Measurements from ENCODE around the gene RHOB.
"Not testable (repeated sequence)": the region's sequence is repeated elsewhere in the genome, so short reads cannot be mapped to it uniquely, and the experiment has no call there.

RHOB gene

DNA sequence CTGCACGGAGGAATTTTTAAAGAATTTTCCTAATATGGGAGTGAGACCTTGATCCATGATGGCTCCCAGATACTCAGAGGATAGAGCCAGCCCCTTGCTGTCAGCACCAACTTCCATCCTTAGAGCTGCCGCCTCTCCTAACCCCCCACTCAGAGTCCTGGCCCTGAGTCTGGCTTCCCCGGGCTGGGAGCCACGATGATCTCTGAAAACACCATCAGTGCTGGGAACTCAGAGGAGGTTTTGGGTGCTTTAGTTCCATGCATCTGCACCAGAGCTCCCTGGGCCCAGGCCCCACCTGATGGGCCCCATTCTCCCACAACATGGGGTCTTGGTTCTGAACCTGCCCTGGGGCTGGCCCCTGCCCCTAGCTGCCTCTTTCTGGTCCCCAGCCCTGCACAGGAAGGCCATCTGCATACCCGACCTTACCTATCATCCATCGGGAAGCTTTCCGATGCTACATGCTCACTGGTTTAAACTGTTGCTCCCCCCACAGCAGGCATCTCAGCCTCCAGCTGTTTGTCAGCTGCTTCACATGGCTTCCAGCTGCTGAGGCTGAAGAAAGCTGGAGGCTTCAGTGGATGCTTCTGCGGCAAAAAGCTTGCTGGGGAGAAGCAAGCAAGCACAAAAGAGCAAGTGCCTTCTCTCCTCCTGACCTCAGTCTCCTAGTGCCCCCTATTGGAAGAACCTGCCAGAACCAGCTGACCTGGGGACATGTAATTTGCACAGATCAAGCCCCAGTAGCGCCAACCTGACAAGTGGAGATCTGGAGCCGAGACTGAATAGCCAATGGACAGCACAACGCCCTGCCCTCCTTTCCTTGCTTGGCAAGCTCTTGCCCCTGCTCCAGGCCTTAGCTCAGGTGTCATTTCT is 24.2 kb upstream of the RHOB start:
- no peak for DNase-seq (ENCODE audit: extremely low read depth in 1 of 2, low read depth in 1 of 2)

DNA sequence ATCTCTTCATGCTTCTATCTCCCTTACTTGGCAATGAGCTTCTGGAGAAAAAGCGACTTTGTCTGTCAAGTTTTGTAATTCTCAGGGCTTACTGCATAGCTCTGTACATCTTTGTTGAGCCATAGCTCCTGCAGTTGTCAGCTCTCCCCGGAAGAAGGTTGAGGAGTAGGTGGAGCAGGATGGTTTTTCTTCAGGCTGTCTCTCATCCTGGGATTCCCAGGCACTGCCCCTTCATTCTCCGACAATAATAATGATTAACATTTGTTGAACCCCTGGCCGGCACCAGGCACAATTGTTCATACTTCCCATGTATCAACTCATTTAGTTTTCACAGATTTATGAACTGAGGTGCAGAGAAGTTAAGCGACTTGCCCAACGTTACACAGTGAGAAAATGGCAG is 23.5 kb upstream of the RHOB start:
- no peak for DNase-seq (ENCODE audit: extremely low read depth in 1 of 2, low read depth in 1 of 2)

DNA sequence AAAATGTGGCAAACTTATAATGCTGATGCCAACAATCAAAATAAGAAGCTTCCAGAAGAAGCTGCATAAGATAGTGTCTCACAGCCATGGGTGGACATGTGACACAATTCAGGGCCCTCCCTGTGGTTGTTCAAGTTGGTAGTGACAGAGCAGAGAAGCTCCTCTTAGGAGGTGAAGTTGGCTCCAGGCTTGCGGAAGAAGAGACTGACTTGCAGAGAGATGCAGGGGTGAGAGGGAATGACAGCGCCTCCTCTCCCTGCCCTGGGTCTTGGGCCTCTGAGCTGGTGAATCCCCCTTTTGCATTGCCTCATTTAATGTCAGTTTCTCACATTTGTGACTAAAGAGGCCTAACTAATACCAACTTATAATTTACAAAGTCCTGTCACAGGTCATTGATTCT is 23.0 kb upstream of the RHOB start:
- DNase-seq (ENCODE audit: extremely low read depth in 1 of 2, low read depth in 1 of 2): no peak

DNA sequence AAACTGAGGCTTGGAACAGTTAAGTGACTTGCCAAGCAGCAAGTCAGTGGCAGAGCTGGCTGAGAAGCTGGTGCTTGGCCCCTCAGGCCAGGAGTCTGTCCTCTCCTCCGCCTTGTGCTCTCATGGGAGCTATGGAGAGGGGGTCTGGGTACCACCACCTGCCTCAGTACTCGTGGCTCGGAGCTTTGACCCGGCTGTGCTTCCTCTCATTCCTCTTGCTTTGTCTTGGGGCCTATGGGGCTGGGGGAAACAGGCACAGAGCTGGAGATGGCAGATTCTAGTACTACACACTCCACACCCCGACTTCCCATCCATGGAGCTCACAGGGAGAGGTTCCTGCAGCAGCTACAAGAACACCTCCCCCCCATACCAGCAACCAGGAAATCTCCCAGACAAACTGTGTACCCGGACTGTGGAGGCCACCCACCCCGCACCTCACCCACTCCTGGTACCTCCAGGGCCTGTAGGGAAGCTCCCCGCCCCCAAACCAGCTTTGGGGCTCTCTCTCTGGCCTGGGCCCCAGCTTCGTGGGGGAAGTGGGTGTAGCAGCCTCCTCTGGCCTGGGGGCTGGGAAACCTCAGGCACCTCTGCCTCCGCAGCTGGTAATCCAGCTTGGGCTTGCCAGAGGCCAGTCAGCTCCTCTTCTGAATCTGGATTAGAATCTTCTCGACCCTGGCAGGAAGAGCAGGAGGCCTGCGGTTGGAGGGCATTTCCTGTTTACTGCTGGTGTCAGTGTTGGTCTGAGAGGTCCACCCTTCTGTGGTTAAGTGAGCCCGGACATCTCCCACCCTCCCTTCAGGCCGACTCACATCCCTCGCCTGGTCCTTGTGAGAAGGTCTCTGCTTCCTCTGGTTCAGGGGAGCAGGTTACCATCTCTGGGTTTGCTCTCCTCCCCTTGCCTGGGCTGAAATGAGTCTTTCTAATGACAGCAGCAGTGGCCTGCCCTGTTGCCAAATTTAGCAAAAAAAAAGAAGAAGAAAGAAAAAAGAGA is 22.3 kb upstream of the RHOB start:
- no peak for DNase-seq (ENCODE audit: extremely low read depth in 1 of 2, low read depth in 1 of 2)

DNA sequence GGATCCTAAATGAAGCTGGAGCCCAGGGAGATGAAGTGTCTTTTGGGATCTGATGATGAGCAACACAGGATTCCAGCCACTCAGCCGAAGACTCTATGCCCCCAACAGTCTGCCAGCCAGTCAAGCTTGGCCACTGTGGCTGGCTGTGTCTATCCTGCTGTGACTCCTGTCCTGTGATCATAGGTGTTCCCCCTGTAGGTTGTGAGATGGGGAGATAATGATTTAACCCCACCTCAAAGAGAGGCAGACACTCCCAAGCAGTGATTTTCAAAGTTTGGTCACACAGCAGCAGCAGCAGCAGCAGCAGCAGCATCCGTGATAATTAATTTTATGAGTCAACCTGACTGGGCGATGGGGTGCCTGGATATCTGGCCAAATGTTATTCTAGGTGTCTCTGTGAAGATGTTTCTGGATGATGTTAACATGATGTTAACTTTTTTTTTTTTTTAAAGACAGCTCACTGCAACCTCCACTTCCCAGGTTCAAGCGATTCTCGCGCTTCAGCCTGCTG is 21.4 kb upstream of the RHOB start:
- no peak for DNase-seq (ENCODE audit: extremely low read depth in 1 of 2, low read depth in 1 of 2)

DNA sequence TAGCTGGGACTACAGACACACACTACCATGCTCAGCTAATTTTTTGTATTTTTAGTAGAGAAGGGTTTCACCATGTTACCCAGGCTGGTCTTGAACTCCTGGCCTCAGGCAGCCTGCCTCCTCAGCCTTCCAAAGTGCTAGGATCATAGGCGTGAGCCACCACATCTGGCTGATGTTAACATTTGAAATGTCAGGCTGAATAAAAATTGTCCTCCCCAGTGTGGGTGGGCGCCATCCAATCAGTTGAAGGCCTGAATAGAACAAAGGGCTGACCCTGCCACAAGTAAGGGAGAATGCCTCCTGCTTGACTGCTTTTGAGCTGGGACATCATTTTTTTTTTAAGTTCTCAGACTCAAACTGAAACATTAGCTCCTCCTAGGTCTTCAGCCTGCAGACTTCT is 21.0 kb upstream of the RHOB start:
- DNase-seq (ENCODE audit: extremely low read depth in 1 of 2, low read depth in 1 of 2): no peak

DNA sequence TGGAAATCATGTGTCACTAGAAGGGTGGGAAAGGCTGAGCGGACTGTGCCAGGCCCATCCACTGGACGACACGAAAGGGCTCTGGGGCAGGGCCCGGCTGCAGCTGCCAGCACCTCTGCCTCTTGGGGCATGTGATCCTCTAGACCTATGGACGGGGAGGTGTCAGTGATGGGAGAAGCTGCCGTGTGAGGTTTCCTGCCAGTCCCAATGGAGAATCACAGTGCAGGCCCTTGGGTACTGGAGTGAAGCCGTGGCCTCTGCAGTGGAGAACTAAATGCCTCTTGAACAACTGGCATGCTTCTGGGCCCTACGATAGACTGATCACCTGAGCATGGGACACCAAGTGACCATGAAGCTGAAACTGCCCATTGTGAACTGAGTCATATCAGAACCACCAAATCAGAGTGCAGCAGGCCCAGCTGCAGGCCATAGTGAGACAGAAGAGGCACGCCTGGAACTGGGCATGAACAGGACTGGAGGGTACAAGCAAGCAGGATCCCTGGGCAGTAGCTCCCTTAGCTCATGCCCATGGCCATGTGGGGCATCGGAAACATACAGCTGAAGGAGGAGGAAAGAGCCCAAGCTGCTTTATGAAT is 18.8 kb upstream of the RHOB start:
- DNase-seq (ENCODE audit: extremely low read depth in 1 of 2, low read depth in 1 of 2): no peak

DNA sequence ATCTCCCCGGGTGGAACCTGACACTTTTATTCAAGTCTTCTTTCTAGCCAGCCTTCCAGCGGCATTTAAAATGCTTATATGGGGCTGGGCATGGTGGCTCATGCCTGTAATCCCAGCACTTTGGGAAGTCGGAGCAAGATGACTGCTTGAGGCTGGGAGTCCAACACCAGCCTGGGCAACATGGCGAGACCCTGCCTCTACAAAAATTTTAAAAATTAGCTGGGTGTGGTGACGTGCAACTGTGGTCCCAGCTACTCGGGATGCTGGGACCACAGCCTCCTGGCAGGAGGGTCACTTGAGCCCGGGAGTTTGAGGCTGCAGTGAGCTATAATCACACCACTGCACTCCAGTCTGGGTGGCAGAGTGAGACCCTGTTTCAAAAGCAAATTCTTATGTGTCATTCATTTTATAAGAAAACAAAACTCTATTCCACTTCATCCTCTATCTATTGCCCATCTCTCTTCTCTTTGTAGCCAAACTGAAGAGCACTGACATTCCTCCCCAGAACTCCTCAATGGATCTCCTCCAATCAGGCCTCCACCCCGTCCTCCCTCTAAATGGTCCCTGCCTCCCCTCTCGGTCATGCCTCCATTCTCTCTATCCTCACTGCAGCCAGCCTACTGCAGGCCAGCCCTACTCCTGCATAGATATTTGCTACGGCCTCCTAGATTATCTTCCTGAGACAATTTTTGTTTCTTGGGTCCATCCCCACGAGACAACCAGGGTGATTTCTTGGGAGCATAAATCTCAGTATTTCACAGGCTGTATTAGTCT is 18.0 kb upstream of the RHOB start:
- DNase-seq (ENCODE audit: extremely low read depth in 1 of 2, low read depth in 1 of 2): no peak

DNA sequence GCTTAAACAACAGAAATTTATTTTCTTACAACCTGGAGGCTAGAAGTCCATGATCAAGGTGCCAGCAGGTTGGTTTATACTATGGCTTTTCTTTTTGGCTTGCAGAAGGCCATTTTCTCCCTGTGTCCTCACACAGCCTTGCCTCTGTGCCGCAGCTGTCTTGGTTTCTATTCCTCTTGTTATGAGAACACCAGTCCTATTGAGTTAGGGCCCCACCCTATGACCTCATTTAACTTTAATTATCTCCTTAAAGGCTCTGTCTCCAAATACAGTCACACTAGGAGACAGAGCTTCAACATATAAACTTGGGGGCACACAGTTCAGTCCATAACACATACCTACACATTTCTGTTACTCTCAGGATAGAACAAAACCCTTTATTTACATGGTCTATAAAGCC is 17.3 kb upstream of the RHOB start:
- no peak for DNase-seq (ENCODE audit: extremely low read depth in 1 of 2, low read depth in 1 of 2)

DNA sequence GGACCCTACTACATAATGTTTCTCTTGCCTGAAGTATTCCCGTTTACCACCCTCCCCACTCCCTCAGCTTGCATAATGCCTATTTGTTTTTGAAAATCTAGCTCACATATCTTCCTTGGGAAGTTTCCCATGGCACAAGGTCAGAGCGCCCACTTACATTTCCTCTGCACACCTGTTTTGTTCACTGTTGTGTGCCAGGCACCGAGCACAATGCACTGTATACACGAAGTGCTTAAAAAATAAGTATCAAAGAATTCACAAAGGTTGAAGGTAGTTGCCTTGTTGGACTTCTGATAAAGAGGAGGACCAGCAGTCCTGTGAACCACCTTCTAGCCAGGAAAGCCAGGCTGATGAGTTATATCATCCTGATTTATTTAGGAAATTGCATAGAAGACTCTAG is 16.8 kb upstream of the RHOB start:
- no peak for DNase-seq (ENCODE audit: extremely low read depth in 1 of 2, low read depth in 1 of 2)

DNA sequence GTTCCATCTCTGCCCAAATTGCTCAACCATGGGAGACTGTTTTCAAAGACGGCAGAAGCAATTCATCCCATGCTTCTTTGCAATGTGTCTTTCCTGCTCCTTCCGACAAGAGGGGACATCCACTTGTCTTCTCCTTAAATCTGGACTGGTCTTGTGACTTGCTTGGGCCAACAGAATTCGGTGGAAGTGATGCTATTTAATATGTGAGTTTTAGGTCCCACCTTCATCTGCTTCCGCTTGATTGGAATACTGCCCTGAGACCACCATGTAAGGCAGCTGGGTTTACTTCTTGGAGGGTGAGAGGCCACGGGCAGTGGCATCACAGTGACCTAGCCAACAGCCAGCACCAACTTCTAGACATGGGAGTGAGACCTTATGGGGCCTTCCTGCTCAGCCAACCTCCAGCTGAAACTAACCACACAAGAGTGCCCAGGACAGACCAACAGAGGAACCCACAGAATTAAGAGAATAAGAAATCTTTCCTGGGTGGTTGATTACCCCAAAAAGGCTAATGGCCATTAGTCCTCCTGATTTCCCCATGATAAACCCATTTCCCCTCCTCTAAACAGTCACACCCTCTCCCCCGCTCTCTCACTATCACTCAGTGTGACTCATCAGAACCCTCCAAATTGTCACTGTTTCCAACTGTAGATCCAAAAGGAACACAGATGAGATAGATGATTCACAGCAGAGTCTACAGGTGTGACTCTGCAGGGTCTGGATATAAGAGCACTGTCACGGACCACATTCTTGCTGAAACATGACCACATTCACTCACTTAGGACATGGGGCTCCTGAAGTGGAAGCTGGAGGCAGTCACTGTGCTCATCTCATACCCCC is 16.2 kb upstream of the RHOB start:
- no peak for DNase-seq (ENCODE audit: extremely low read depth in 1 of 2, low read depth in 1 of 2)

DNA sequence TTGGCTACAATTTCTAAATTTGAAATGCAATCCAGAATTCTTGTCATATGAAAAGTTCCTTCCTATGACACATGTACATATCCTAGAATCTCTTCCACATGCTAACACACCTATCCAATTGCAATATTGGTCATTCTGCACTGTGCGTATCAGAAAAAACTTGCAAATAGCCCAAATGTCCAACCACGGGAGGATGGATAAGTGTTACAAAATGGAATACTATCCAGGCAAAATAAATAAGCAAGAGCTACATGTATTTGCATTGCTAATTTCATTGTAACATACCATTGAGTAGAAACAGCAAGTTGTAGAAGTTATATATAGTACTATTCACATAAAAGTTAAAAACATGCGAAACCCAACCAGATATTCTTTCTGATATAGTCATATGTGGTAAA is 15.6 kb upstream of the RHOB start:
- no peak for DNase-seq (ENCODE audit: extremely low read depth in 1 of 2, low read depth in 1 of 2)

DNA sequence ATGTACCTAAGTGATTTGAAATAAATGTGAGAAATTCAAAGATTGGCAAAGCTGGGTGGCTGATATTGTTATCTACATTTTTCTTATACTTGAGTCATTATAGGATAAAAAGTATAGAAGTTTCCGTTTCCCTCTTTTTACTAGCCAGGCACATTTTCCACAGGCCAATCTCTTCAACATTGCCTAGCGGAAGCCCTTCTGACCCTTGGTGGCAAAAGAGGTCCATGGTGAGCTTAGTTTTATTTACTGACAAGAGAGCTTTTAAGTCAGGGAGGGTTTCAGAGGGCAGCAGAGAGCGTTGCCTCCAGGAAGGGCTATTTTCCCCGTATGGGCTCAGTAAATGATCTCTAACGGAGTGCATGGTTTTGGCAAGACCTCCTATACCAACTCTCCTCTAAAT is 15.1 kb upstream of the RHOB start:
- DNase-seq (ENCODE audit: extremely low read depth in 1 of 2, low read depth in 1 of 2): no peak

DNA sequence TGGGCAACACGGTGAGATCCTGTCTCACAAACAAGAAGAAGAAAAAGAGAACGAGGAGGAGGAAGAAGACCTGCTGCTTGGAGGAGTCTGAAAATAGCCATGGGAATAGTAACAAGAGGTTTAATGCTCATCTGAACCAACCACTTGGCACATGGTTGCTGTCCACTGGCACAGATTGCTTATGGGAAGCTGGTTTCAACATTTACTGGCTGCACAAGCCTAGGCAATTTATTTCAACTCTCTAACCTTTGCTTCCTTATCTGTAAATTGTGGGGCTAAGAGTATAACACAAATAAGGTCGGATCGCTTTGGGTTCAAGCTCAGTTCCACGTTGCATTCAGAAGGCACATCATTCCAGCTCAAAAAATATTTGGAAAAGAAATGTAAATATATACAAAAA is 14.2 kb upstream of the RHOB start:
- no peak for DNase-seq (ENCODE audit: extremely low read depth in 1 of 2, low read depth in 1 of 2)

DNA sequence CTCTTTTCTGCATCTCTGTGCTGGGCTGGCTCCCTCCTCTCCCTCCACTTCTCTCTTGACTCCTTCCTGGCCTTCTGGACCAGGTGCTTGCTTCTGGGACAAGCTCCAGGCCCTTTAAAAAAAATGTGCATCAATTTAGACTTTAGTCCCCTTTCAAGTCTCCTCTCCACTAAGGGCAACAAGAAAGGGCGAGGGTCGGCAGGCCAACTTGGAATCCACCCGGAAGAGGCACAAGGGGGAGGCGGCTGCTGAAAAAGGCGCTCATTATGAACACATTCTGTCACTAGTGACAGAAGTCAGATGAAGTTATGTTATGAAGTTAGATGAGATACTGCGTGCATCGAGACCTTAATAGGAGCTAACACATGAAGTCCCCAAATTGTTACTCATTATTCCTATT is 13.6 kb upstream of the RHOB start:
- DNase-seq (ENCODE audit: extremely low read depth in 1 of 2, low read depth in 1 of 2): no peak

DNA sequence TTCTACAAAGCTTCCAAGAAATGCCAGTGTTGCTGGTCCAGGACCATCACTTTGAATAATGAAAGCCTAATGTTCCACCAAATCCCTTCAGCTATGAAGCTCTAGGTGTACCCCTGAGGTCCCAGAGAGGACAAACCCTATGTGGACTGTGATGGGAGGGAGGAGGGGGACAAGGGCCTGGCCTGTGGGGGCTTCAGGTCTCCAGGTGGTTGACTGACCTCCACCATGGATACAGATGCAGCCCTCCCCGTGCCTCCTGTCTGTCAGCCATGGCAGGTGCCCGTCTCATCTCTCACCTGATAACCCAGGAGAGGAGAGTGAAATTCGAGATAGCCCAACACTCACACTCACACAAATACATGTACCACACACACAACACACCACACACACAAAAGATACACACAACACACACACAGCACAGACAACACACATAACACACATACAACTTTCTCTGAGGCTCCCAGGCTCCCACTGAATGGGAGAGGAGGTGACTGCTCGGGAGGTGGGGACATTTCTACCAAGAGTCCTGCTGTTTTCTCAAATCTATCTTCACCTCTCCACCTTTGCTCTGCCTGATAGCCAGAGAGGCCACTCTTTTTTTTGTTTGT is 12.8 kb upstream of the RHOB start:
- no peak for DNase-seq (ENCODE audit: extremely low read depth in 1 of 2, low read depth in 1 of 2)

DNA sequence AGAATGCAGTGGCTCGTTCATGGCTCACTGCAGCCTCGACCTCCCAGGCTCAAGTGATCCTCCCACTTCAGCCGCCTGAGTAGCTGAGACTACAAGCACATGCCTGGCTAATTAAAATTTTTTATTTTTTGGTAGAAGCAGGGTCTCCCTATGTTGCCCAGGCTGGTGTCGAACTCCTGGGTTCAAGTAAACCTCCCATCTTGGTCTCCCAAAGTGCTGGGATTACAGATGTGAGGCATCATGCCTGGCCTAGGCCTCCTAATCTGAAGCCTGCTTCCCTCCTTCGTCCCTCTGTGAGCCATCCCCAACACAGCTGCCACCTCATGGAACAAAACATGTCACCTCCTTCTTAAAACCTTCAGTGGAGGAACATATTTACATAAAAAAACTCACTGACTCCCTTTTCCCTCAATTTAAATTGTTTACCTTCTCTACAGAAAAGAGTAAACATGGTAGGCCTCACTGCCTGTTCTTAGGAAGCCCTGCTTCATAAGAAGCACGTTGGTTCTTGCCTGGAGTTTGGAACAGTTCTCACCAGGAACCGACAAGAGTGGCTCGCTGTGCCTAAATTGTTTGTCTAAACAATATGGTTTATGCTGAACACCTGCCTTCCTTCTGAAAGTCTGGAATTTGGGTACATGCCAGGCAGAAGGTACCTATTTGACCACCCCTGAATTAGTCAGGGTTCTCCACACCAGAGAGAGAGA is 12.1 kb upstream of the RHOB start:
- DNase-seq (ENCODE audit: extremely low read depth in 1 of 2, low read depth in 1 of 2): no peak

DNA sequence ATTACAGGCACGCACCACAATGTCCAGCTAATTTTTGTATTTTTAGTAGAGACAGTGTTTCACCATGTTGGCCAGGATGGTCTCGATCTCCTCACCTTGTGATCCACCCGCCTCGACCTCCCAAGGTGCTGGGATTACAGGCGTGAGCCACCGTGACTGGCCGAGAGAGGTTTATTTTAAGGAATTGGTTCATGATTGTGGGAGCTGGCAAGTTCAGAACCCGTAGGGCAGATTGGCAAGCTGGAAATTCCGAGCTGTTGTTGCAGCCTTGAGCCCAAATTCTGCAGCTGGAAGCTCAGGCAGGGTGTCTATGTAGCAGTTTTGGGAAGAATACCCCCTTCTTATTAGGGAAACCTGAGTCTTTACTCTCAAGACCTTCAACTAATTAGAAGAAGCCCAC is 11.4 kb upstream of the RHOB start:
- not testable (repeated sequence) for DNase-seq (ENCODE audit: extremely low read depth in 1 of 2, low read depth in 1 of 2)

Data from activated CD8-positive, alpha-beta memory T cell treated with anti-CD3 and anti-CD28 coated beads for 1 hour (primary cell).